Measurements from ENCODE around the gene SALL3.

Gene SALL3

DNA sequence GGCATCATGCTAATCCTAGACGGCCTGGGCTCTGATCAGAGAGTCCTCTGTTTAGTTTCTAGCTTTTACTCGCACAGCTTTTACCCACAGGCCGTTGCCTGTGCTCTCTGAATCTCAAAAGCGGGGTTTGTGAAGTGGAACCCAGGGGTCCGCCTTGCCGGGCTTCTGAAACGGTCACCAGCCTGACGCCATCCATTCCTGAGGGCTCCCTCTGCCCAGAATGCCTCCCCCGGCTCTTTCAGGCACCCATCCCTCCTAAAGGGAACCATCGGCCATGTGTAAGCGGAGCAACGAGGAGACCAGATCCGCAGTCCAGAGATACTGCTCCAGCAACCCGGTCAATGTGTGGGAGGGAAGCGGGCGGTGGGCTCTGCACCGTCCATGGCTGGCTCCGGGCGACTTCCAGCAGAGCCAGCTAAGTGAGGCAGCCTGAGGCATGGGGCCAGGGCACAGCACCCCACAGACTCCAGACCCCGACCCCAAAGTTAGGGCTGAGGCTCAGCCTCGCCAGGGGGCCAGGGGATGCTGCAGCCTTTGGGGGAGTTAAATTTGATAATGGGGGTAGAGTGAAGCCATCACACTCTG lies 28.8 kb downstream of the SALL3 start:
- H3K27me3 ChIP-seq (ENCODE audit: insufficient read depth, low read length), result no peaks in the 10 kb centered on the region
- no peak overlapping the region for H2AK5ac ChIP-seq (ENCODE audit: low read length)
- H3K23ac ChIP-seq (ENCODE audit: low read length), result no peak overlapping the region
- no peaks in the 10 kb centered on the region for H3K4me1 ChIP-seq (ENCODE audit: control insufficient read depth in 1 of 2, insufficient read depth in 2 of 2, low read length in 2 of 2)
- H4K91ac ChIP-seq (ENCODE audit: low read depth, low read length), result no peak overlapping the region
- H2AFZ ChIP-seq (ENCODE audit: insufficient read depth, low read length, poor library complexity), result no peak overlapping the region
- H3K4ac ChIP-seq (ENCODE audit: low read depth, low read length), result no peak overlapping the region
- H3K18ac ChIP-seq (ENCODE audit: low read length), result no peak overlapping the region
- no peak for DNase-seq
- no peak overlapping the region for H3K9ac ChIP-seq (ENCODE audit: low read length)
- H3K9me3 ChIP-seq (ENCODE audit: insufficient read depth, low read depth, low read length), result peaks cover 4% of the 10 kb centered on the region
- no peak overlapping the region for H3K27ac ChIP-seq (ENCODE audit: low read depth, low read length)
- H3K79me1 ChIP-seq (ENCODE audit: low read length), result no peaks in the 10 kb centered on the region
- H2BK5ac ChIP-seq (ENCODE audit: low read depth, low read length, poor library complexity), result no peak overlapping the region
- no peak overlapping the region for H4K8ac ChIP-seq (ENCODE audit: low read depth, low read length)
- peak overlapping the region; percentile 26 for H3K4me3 ChIP-seq (ENCODE audit: low read depth, low read length)
- no peaks in the 10 kb centered on the region for H3K36me3 ChIP-seq (ENCODE audit: control insufficient read depth in 1 of 2, insufficient read depth in 2 of 2, low read length in 2 of 2)
- no CpG with 5 or more reads among the region's 21 CpGs for WGBS (ENCODE audit: extremely low coverage, insufficient coverage, insufficient read length)
- no peaks in the 10 kb centered on the region for H3K79me2 ChIP-seq (ENCODE audit: control insufficient read depth, insufficient read depth, low read length, poor library complexity)
- no peak overlapping the region for H4K12ac ChIP-seq (ENCODE audit: low read depth, low read length)
- H2BK120ac ChIP-seq (ENCODE audit: insufficient read depth, low read length, poor library complexity), result no peak overlapping the region
- H3K14ac ChIP-seq (ENCODE audit: low read length), result no peak overlapping the region
- H3K4me2 ChIP-seq (ENCODE audit: low read length), result no peak overlapping the region
- no peak overlapping the region for H2BK12ac ChIP-seq (ENCODE audit: low read length)

DNA sequence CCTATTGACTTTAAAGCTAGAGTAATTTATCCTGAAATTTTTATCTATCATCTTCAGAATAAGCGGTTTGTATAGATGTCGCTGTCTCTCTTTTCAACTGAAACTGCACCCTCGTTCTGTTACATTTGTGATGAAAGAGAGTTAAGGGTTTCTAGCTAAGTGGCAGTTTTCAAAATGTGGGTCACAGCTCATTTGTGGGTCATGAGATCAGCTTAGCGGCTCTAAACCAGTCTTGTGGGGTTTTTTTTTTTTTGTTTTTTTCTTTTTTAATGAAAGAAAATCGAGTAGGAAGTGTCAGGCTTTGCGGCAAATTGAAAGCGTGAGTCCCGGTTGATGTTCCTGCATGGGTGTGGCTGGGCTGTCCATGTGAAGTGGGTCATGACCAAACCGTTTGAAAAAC lies 31.2 kb downstream of the SALL3 start:
- no peak overlapping the region for H3K4me3 ChIP-seq (ENCODE audit: low read depth, low read length)
- no CpG with 5 or more reads among the region's 9 CpGs for WGBS (ENCODE audit: extremely low coverage, insufficient coverage, insufficient read length)
- H3K14ac ChIP-seq (ENCODE audit: low read length), result no peak overlapping the region
- no peaks in the 10 kb centered on the region for H3K27me3 ChIP-seq (ENCODE audit: insufficient read depth, low read length)
- H3K9ac ChIP-seq (ENCODE audit: low read length), result no peak overlapping the region
- H4K8ac ChIP-seq (ENCODE audit: low read depth, low read length), result no peak overlapping the region
- no peak overlapping the region for H3K4ac ChIP-seq (ENCODE audit: low read depth, low read length)
- H3K23ac ChIP-seq (ENCODE audit: low read length), result no peak overlapping the region
- no peak overlapping the region for H3K4me2 ChIP-seq (ENCODE audit: low read length)
- H2BK5ac ChIP-seq (ENCODE audit: low read depth, low read length, poor library complexity), result no peak overlapping the region
- no peak overlapping the region for H2AK5ac ChIP-seq (ENCODE audit: low read length)
- H3K36me3 ChIP-seq (ENCODE audit: control insufficient read depth in 1 of 2, insufficient read depth in 2 of 2, low read length in 2 of 2), result no peaks in the 10 kb centered on the region
- no peak overlapping the region for H2BK120ac ChIP-seq (ENCODE audit: insufficient read depth, low read length, poor library complexity)
- no peak overlapping the region for H2AFZ ChIP-seq (ENCODE audit: insufficient read depth, low read length, poor library complexity)
- H3K9me3 ChIP-seq (ENCODE audit: insufficient read depth, low read depth, low read length), result peaks cover 4% of the 10 kb centered on the region
- no peak overlapping the region for H2BK12ac ChIP-seq (ENCODE audit: low read length)
- H4K12ac ChIP-seq (ENCODE audit: low read depth, low read length), result no peak overlapping the region
- no peak for DNase-seq
- H3K27ac ChIP-seq (ENCODE audit: low read depth, low read length), result no peak overlapping the region
- no peak overlapping the region for H4K91ac ChIP-seq (ENCODE audit: low read depth, low read length)
- H3K18ac ChIP-seq (ENCODE audit: low read length), result no peak overlapping the region
- H3K4me1 ChIP-seq (ENCODE audit: control insufficient read depth in 1 of 2, insufficient read depth in 2 of 2, low read length in 2 of 2), result no peaks in the 10 kb centered on the region
- H3K79me2 ChIP-seq (ENCODE audit: control insufficient read depth, insufficient read depth, low read length, poor library complexity), result no peaks in the 10 kb centered on the region
- no peaks in the 10 kb centered on the region for H3K79me1 ChIP-seq (ENCODE audit: low read length)

DNA sequence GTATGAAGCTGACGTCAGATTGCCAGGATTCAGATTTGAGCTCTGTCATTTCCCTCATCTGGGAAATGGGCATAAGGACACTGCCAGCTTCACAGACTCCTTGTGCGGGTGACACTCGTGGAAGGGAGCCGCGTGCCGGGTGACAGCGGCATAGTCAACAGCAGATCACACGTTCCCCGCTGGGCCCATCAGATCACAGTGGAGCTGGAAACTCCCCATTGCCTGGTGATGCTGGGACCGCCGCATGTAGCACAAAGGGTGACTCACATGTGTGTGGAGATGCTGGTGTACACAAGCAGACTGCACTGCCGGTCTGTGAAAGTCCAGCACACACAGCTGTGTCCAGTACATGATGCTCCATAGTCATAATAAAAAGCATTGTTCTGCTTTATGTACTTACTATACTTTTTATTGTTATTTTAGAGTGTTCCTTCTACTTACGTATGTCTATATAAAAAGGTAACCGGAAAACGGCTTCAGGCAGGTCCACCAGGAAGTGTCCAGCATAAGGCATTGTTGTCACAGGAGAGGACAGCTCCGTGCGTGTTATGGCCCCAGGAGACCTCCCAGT lies 31.8 kb downstream of the SALL3 start:
- no peak for DNase-seq
- Histone ChIP-seq H3K18ac (ENCODE audit: low read length) (no peak overlapping the region), H3K36me3 (ENCODE audit: control insufficient read depth in 1 of 2, insufficient read depth in 2 of 2, low read length in 2 of 2) (no peaks in the 10 kb centered on the region), H2BK12ac (ENCODE audit: low read length) (no peak overlapping the region), H4K12ac (ENCODE audit: low read depth, low read length) (no peak overlapping the region), H3K4me1 (ENCODE audit: control insufficient read depth in 1 of 2, insufficient read depth in 2 of 2, low read length in 2 of 2) (no peaks in the 10 kb centered on the region), H2BK120ac (ENCODE audit: insufficient read depth, low read length, poor library complexity) (no peak overlapping the region), H3K9me3 (ENCODE audit: insufficient read depth, low read depth, low read length) (peaks cover 2% of the 10 kb centered on the region), H3K27ac (ENCODE audit: low read depth, low read length) (no peak overlapping the region), H3K4me3 (ENCODE audit: low read depth, low read length) (no peak overlapping the region), H4K91ac (ENCODE audit: low read depth, low read length) (no peak overlapping the region), H3K23ac (ENCODE audit: low read length) (no peak overlapping the region), H2BK5ac (ENCODE audit: low read depth, low read length, poor library complexity) (no peak overlapping the region), H2AK5ac (ENCODE audit: low read length) (no peak overlapping the region), H3K4me2 (ENCODE audit: low read length) (no peak overlapping the region), H3K14ac (ENCODE audit: low read length) (no peak overlapping the region), H3K79me2 (ENCODE audit: control insufficient read depth, insufficient read depth, low read length, poor library complexity) (no peaks in the 10 kb centered on the region), H3K27me3 (ENCODE audit: insufficient read depth, low read length) (no peaks in the 10 kb centered on the region), H2AFZ (ENCODE audit: insufficient read depth, low read length, poor library complexity) (no peak overlapping the region), H3K4ac (ENCODE audit: low read depth, low read length) (no peak overlapping the region), H3K79me1 (ENCODE audit: low read length) (no peaks in the 10 kb centered on the region), H4K8ac (ENCODE audit: low read depth, low read length) (no peak overlapping the region), H3K9ac (ENCODE audit: low read length) (no peak overlapping the region)
- WGBS (ENCODE audit: extremely low coverage, insufficient coverage, insufficient read length), result no CpG with 5 or more reads among the region's 17 CpGs

DNA sequence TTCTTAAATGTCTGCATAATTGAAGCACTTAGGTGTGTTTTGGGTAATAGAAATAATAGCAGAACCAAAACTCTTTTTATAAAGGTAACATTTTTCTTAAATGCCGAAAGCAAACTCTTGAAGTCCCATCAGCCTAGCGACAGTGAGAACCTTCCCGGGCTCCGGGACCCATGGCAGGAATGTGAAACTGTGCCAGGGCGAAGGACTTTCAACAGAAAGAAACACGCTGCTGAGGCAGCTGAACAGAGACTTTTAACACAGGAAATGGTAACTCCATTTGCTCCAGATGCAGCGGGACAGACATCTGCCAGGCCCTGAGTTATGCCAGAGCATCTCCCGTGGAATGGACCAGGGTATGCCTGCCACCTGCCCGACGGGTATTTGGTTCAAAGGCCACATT lies 34.3 kb downstream of the SALL3 start:
- Histone ChIP-seq H2AFZ (ENCODE audit: insufficient read depth, low read length, poor library complexity) (no peak overlapping the region), H3K23ac (ENCODE audit: low read length) (no peak overlapping the region), H3K9me3 (ENCODE audit: insufficient read depth, low read depth, low read length) (no peaks in the 10 kb centered on the region), H3K27me3 (ENCODE audit: insufficient read depth, low read length) (no peaks in the 10 kb centered on the region), H3K36me3 (ENCODE audit: control insufficient read depth in 1 of 2, insufficient read depth in 2 of 2, low read length in 2 of 2) (no peaks in the 10 kb centered on the region), H3K27ac (ENCODE audit: low read depth, low read length) (no peak overlapping the region), H3K18ac (ENCODE audit: low read length) (no peak overlapping the region), H2BK120ac (ENCODE audit: insufficient read depth, low read length, poor library complexity) (no peak overlapping the region), H4K8ac (ENCODE audit: low read depth, low read length) (no peak overlapping the region), H3K4me3 (ENCODE audit: low read depth, low read length) (no peak overlapping the region), H3K4ac (ENCODE audit: low read depth, low read length) (no peak overlapping the region), H3K4me1 (ENCODE audit: control insufficient read depth in 1 of 2, insufficient read depth in 2 of 2, low read length in 2 of 2) (no peaks in the 10 kb centered on the region), H3K79me1 (ENCODE audit: low read length) (no peaks in the 10 kb centered on the region), H2AK5ac (ENCODE audit: low read length) (no peak overlapping the region), H3K79me2 (ENCODE audit: control insufficient read depth, insufficient read depth, low read length, poor library complexity) (no peaks in the 10 kb centered on the region), H3K9ac (ENCODE audit: low read length) (no peak overlapping the region), H3K14ac (ENCODE audit: low read length) (no peak overlapping the region), H3K4me2 (ENCODE audit: low read length) (no peak overlapping the region), H2BK5ac (ENCODE audit: low read depth, low read length, poor library complexity) (no peak overlapping the region), H4K91ac (ENCODE audit: low read depth, low read length) (no peak overlapping the region), H4K12ac (ENCODE audit: low read depth, low read length) (no peak overlapping the region), H2BK12ac (ENCODE audit: low read length) (no peak overlapping the region)
- whole genome bisulfite sequencing (ENCODE audit: extremely low coverage, insufficient coverage, insufficient read length), result no CpG with 5 or more reads among the region's 10 CpGs
- DNase-seq, result no peak

All from trophoblast cell (in vitro differentiated cells and primary cell).